ENCODE results near the gene MAPKBP1.

The MAPKBP1 gene

GRCh38 chr15:41858756-41859155, 84.5 kb downstream of the MAPKBP1 start:
- H3K9me3 ChIP-seq (ENCODE audit: control insufficient read depth, insufficient read depth, low read depth, low read length) = no peaks in the 10 kb centered on the region
- CTCF ChIA-PET = interaction anchor here (0.7 kb wide), 1 partner anchor 463 kb away, joined by 3 read pairs; no protein-coding TSS in a partner anchor
- TF ChIP-seq ZNF140 (tag by site-specific recombination; IDR thresholded peaks at IDR 0.05) = no peak
- TF ChIP-seq, protein P1, sequence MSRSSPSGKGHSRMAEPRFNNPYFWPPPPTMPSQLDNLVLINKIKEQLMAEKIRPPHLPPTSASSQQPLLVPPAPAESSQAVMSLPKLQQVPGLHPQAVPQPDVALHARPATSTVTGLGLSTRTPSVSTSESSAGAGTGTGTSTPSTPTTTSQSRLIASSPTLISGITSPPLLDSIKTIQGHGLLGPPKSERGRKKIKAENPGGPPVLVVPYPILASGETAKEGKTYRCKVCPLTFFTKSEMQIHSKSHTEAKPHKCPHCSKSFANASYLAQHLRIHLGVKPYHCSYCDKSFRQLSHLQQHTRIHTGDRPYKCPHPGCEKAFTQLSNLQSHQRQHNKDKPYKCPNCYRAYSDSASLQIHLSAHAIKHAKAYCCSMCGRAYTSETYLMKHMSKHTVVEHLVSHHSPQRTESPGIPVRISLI (tag by site-specific recombination; IDR thresholded peaks at IDR 0.05) = no peak
- no peak for TF ChIP-seq MZF1 (tag by site-specific recombination; IDR thresholded peaks at IDR 0.05; ENCODE audit: borderline replicate concordance)
- no peak for TF ChIP-seq MYNN (tag by site-specific recombination; IDR thresholded peaks at IDR 0.05; ENCODE audit: borderline replicate concordance)
- TF ChIP-seq ZNF184 (tag by site-specific recombination; IDR thresholded peaks at IDR 0.05) = no peak
- no peak for TF ChIP-seq ZXDB (tag by site-specific recombination; IDR thresholded peaks at IDR 0.05)
- no peak overlapping the region for H3K4me3 ChIP-seq (ENCODE audit: low read depth, low read length)
- POLR2A ChIA-PET = no interaction called here
- no peaks in the 10 kb centered on the region for H3K36me3 ChIP-seq (ENCODE audit: control insufficient read depth in 2 of 2, insufficient read depth in 1 of 2, low read length in 2 of 2)
- H3K27ac ChIP-seq (ENCODE audit: extremely low read depth, low read depth, low read length) = no peak overlapping the region
- no peaks in the 10 kb centered on the region for H3K4me1 ChIP-seq (ENCODE audit: control insufficient read depth, insufficient read depth, low read length)

- CTCF ChIA-PET = no interaction called here
- no peak for TF ChIP-seq ZIC2 (tag by site-specific recombination; IDR thresholded peaks at IDR 0.05)
- TF ChIP-seq ZNF16 (tag by site-specific recombination; IDR thresholded peaks at IDR 0.05; ENCODE audit: low read depth) = no peak
- TF ChIP-seq OSR2 (tag by site-specific recombination; IDR thresholded peaks at IDR 0.05) = no peak
- TF ChIP-seq, protein P2, sequence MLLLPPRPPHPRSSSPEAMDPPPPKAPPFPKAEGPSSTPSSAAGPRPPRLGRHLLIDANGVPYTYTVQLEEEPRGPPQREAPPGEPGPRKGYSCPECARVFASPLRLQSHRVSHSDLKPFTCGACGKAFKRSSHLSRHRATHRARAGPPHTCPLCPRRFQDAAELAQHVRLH (tag by site-specific recombination; IDR thresholded peaks at IDR 0.05) = no peak
- TF ChIP-seq ZNF132 (tag by site-specific recombination; IDR thresholded peaks at IDR 0.05; ENCODE audit: borderline replicate concordance) = no peak
- no peak for TF ChIP-seq ZNF423 (tag by site-specific recombination; IDR thresholded peaks at IDR 0.05)
- TF ChIP-seq, protein P3, sequence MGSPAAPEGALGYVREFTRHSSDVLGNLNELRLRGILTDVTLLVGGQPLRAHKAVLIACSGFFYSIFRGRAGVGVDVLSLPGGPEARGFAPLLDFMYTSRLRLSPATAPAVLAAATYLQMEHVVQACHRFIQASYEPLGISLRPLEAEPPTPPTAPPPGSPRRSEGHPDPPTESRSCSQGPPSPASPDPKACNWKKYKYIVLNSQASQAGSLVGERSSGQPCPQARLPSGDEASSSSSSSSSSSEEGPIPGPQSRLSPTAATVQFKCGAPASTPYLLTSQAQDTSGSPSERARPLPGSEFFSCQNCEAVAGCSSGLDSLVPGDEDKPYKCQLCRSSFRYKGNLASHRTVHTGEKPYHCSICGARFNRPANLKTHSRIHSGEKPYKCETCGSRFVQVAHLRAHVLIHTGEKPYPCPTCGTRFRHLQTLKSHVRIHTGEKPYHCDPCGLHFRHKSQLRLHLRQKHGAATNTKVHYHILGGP (tag by site-specific recombination; IDR thresholded peaks at IDR 0.05) = no peak
- no peak for TF ChIP-seq ZNF23 (tag by site-specific recombination; IDR thresholded peaks at IDR 0.05; ENCODE audit: borderline replicate concordance)
- TF ChIP-seq SP7 (tag by site-specific recombination; IDR thresholded peaks at IDR 0.05) = no peak
- TF ChIP-seq HOXD13 (CRISPR knock-in tag; IDR thresholded peaks at IDR 0.05; ENCODE audit: borderline replicate concordance) = no peak
- TF ChIP-seq, protein P4, sequence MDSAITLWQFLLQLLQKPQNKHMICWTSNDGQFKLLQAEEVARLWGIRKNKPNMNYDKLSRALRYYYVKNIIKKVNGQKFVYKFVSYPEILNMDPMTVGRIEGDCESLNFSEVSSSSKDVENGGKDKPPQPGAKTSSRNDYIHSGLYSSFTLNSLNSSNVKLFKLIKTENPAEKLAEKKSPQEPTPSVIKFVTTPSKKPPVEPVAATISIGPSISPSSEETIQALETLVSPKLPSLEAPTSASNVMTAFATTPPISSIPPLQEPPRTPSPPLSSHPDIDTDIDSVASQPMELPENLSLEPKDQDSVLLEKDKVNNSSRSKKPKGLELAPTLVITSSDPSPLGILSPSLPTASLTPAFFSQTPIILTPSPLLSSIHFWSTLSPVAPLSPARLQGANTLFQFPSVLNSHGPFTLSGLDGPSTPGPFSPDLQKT (IDR thresholded peaks at IDR 0.05; ENCODE audit: borderline replicate concordance, low read depth, low read length) = no peak
- TF ChIP-seq ZNF37A (tag by site-specific recombination; IDR thresholded peaks at IDR 0.05) = no peak
- no peak for TF ChIP-seq ZNF488 (tag by site-specific recombination; IDR thresholded peaks at IDR 0.05)
- TF ChIP-seq, protein P1 (tag by site-specific recombination; IDR thresholded peaks at IDR 0.05) = no peak
- TF ChIP-seq YY1 (tag by site-specific recombination; IDR thresholded peaks at IDR 0.05) = no peak
- no peak for TF ChIP-seq REPIN1 (tag by site-specific recombination; IDR thresholded peaks at IDR 0.05; ENCODE audit: low read depth)
- TF ChIP-seq ZNF600 (tag by site-specific recombination; IDR thresholded peaks at IDR 0.05) = no peak
- no peak for TF ChIP-seq ZBTB48 (tag by site-specific recombination; IDR thresholded peaks at IDR 0.05)
Observed at GRCh38 chr15:41860049-41860828, 86.0 kb downstream of the MAPKBP1 start.

More at GRCh38 chr15:41860049-41860828, 86.0 kb downstream of the MAPKBP1 start:
- Histone ChIP-seq H3K4me1 (ENCODE audit: control insufficient read depth, insufficient read depth, low read length) (peaks cover 1% of the 10 kb centered on the region; the same call in 1 of the 2 replicates), H3K27ac (ENCODE audit: extremely low read depth, low read depth, low read length) (no peak overlapping the region), H3K4me3 (ENCODE audit: low read depth, low read length) (no peak overlapping the region), H3K36me3 (ENCODE audit: control insufficient read depth in 2 of 2, insufficient read depth in 1 of 2, low read length in 2 of 2) (no peaks in the 10 kb centered on the region), H3K9me3 (ENCODE audit: control insufficient read depth, insufficient read depth, low read depth, low read length) (no peaks in the 10 kb centered on the region)
- POLR2A ChIA-PET = no interaction called here
